ENCODE results near the gene C10orf67.
"Not testable (repeated sequence)": the region's sequence is repeated elsewhere in the genome, so short reads cannot be mapped to it uniquely, and the experiment has no call there.

C10orf67 gene

DNA sequence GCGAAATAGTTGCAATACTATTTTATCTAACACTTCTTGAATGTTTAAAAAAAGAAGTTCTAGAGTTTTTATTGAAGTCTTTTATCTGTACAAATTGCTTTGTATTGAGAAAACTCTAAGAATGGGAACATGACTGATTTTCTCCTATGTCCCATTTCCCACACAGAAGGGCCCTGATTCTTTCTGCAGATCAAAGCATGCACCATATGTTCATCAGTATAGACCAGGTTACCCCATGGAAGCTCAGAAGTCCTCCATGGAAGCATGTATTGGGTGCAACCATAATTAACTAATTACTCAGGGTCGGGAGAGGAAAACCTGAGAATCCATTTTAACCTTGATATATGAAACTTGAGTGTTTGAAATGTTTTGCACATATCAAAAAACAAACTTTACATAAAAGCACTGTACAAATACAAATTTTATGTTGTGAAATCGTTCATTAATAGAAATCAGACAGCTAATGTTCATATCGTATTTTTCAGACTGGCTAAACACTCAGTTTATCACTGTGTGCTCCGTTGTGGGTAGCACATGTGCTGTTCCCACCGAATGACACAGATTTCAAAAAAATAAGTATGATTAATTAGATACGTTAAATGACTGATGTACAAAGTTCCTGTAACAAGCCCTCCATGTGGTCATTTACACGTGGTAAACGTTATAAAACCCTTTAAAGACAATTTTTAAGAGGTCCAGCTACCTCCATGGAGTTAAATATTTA lies 81.0 kb downstream of the C10orf67 start:
- DNase-seq: no peak

DNA sequence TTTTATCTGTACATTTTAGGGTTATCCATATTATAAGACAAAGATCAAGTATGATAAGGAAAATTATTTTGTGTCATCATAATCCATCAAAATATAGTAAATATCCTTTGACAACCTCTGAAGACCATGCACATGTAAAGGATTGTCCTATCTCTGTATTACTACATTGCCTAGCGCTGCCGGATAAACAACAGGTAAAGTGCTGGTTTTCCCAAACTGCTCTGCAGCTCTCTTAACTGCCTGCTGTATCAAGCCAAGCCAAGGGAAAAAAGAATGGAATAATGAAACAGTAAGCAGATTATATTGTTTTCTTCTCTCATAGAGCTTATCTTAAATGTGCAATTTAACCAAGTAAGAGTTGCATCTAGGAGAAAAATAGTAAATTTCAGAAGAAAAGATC lies 81.7 kb downstream of the C10orf67 start:
- DNase-seq: no peak

GRCh38 chr10:23258516-23258915 lies 86.1 kb downstream of the C10orf67 start:
- DNase-seq: no peak

GRCh38 chr10:23253780-23254179 lies 90.8 kb downstream of the C10orf67 start:
- no peak for DNase-seq

- not testable (repeated sequence) for DNase-seq
These were observed 91.7 kb downstream of the C10orf67 start for GRCh38 chr10:23252859-23253258.

DNA sequence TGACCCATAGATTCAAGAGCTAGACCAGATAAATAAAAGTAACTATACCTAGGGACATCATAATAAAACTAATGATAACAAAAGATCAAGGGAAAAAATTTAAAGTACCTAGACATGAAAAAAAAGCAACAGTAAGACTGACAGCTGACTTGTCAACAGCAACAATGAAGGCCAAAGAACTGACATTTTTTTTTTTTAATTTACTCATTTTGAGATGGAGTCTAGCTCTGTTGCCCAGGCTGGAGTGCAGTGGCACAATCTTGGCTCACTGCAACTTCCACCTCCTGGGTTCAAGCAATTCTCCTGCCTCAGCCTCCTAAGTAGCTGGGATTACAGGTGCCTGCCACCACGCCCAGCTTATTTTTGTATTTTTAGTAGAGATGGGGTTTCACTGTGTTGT lies 102.8 kb downstream of the C10orf67 start:
- DNase-seq: not testable (repeated sequence)

- DNase-seq: no peak
These were observed 106.6 kb downstream of the C10orf67 start for GRCh38 chr10:23238015-23238414.

DNA sequence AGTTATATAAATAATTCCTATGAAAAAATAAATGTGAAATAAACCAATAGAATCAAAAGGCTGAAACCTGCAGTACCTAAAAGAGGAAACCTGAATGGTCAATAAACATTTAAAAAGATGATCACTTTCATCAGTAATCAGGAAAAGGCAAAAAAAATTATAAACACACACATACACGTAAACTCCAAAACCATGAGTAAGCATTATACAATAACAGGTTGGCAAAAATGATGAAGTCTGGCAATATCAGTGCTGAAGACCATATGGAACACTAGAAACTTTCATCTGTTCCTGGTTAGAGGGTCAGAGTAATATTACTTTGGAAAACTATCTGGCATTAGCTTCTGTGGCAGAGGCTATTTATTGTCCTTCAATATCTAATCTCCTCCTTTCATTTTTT lies 114.0 kb downstream of the C10orf67 start:
- DNase-seq: no peak

DNA sequence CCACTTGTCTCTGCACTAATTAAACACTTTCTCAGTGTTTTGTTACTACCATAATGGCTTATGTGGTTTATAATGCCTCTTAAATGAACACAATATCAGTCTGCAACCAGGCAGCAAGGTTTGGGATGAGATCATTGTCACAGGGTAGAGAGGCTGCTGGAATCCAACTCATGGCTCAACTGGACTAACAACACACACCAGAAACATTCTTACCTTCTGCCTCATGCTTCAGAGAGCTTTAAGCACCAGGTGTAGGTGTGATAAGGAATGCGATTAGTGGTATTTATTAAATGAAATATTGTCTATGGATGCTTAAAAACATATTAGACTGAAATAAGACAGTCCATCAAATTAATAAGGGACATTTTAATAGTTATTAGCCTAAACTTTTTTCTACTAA lies 127.1 kb downstream of the C10orf67 start:
- no peak for DNase-seq

GRCh38 chr10:23205972-23206642 lies 138.5 kb downstream of the C10orf67 start:
- DNase-seq: no peak

DNA sequence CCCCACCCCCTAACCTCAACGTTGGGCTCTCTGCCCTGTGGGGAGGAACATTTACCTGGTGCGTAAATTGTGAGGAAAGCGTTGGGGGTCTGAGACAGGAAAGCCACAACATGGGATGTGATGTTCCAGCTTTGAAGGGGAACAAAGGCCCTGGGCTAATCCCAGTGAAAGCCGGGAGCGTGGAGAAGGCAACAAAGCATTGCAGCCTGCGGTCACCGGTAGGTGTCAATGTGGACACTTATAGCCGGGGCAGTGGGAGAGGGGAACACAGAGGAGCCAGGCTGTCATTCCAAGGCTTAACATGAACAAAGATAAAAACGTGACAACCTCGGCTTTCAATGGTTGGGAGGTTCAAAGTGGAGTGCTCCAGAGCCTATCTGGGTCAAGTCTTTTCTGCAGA lies 139.8 kb downstream of the C10orf67 start:
- no peak for DNase-seq

DNA sequence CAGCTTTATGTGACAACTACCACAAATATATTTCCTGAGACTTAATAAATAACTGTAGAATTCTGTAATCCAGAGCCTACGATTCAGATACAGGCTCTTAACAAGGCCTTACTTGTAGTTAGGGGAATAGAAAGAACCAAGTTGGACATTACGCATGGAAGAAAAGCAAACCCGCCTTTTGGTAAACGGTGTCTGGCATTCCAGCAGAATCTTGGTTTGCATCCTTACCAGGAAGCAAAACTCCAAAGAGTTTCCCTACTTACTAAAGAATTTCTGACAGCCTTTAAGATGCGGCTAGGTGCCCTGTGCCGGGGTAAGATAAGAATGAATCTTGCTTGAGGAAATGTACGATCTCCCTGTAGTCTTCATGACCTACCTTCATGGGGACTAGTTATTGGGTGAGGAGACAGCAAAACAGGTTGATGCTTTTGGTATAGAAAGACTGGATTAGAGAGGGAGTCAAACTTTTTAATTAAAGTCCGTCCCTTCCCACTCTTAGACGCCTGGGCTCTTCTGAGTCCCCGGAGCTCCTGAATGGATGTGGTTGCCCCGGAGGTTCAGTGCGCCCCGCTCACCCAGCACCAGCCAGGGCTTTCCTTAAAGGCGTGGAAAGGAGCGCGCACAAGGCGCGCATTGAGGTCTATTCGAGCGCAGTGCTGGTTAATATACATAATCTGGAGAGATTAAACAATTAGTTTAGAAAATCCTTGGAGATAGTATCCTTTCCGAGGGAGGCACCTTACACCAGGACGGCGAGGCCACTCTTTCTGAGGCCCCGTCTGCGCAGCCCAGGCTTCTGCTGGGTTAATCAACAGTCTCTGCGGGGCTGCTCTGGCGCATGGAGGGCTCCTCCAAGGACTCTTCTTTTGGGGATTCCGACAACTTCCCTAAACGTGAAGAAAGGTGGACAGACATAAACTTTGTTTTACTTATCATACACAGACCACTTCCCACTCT lies 140.9 kb downstream of the C10orf67 start:
- DNase-seq: no peak

- no peak for DNase-seq
These were observed 141.8 kb downstream of the C10orf67 start for GRCh38 chr10:23202779-23203178.

GRCh38 chr10:23201837-23202236 lies 142.8 kb downstream of the C10orf67 start:
- DNase-seq: no peak

DNA sequence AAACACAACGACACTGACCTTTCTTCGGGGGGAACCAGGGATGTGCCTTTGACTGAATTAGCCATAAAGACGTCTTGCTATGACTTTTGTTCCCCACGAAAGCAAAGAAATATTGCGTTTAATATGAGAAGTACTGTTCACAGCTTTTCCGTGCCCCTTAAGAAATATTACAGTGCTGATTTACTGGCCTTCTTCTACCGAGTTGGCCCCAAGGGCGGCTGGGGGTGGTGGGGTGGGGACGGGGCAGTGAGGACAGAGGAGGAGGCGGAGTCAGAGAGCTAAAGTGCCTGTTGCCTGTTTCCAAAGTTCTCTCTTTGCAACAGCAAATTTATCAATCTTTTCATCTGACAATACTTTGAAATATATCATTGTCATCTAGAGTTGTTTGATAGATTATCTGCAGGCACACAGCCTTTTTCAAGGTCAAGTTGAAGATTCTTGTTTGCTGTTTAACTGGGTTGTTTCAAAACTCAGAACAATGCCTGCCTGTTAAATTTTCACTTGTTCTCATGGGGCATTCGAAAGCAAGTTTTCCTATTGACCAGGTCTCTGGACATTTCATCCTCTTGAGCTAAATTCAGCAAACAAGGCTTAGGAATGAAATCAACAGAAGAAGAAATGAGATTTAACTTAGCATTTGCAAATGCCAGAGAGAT lies 143.5 kb downstream of the C10orf67 start:
- DNase-seq: no peak

GRCh38 chr10:23200586-23200985 lies 144.0 kb downstream of the C10orf67 start:
- no peak for DNase-seq

GRCh38 chr10:23199768-23200511 lies 144.7 kb downstream of the C10orf67 start:
- DNase-seq: no peak

DNA sequence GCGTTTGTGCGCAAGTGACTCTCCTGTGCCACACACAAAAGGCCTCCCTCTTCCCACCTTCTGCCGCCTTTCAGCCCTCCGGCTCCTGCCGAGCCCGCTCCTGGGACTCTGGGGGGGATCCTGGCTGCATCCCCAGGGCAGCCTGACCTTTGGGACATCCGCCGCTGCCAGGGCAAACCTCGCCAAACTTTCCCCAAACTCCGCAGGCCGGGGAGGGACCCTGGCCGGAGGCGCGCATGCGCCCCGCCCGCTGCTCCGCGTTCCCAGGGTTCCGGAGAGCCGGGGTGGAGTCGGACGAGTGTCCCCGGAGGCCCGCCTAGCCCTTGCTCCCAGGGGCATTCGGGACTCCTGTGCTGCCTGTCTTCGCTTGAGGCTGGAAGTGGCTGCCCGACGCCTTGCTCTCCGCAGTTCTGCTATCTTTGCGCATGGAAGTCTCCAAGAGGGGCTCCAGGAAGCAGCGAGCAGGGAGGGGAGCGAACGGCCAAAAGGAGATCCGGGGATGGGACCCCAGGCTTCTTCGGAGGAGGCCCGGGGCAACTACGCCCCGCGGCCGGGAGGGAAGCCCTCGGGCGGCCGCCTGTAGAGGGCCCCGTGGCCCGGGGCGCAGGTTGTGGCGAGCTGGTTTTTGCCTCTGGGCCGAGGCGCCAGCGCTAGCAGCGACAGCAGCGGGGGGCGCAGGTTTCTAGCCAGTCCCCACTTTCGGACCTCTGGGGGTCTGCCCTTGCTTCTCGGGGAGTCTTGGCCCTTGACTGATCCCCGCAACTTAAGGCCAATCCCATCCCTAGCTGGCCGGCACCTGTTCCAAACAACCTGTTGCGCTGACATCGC lies 145.4 kb downstream of the C10orf67 start:
- DNase-seq: no peak

- no peak for DNase-seq
These were observed 146.0 kb downstream of the C10orf67 start for GRCh38 chr10:23198610-23198939.

GRCh38 chr10:23197416-23197861 lies 147.2 kb downstream of the C10orf67 start:
- DNase-seq: no peak

GRCh38 chr10:23196915-23197314 lies 147.7 kb downstream of the C10orf67 start:
- no peak for DNase-seq

Data from NCI-H2171 (cell line).